IMR-90 (cell line): ENCODE results near the gene TENM3. TPM values are rescaled to one million over a fixed set of nuclear protein-coding genes. Genes with fewer than 3 reads are reported as not detected.

Experiments used
- ATAC-seq: fragments of 200-7000 bp; cut with Tn5 transposase; 2 replicates; pipeline ENCODE4 v1.9.1; 2020; ENCODE audit warnings: low read depth, mild to moderate bottlenecking, moderate library complexity
- BruUV-seq: library from RNA; stranded (reverse); fragments of 400-500 nt; replicated peaks from 2 replicates; lab custom pipeline; 2021; lab: Mats Ljungman, UMichigan
- CTCF ChIA-PET: fragments of 300-600 bp; formaldehyde crosslinking; extraction: SDS; loops from one replicate; lab custom pipeline; 2021; ENCODE audit warnings: antibody characterized with exemption; lab: Yijun Ruan, JAX
- POLR2A ChIA-PET: fragments of 300-600 bp; sonication (Branson Sonifier 250); formaldehyde crosslinking; loops from one replicate; lab custom pipeline; 2022; ENCODE audit warnings: antibody characterized with exemption; ENCODE audit not compliant: unreplicated experiment; lab: Charles Lee
- DNase-seq: peaks from one replicate; pipeline ENCODE4 v3.0.0; 2013
- H2AFZ ChIP-seq: replicated peaks from 2 replicates; pipeline ENCODE3; 2013; ENCODE audit warnings: low read length, mild to moderate bottlenecking; ENCODE audit not compliant: poor library complexity
- H2AK5ac ChIP-seq: 2 replicates; pipeline ENCODE4 v1.6.1; 2013; ENCODE audit warnings: low read depth, low read length, inconsistent platforms
- H2AK9ac ChIP-seq: replicated peaks from 2 replicates; pipeline ENCODE3; 2013; ENCODE audit warnings: mild to moderate bottlenecking, low read depth, low read length, moderate library complexity; ENCODE audit not compliant: poor library complexity
- H2BK120ac ChIP-seq: 2 replicates; pipeline ENCODE4 v1.6.1; 2013; ENCODE audit warnings: low read depth, low read length, inconsistent platforms
- H2BK15ac ChIP-seq: 3 replicates; pipeline ENCODE4 v1.6.1; 2013; ENCODE audit warnings: low read depth, low read length, inconsistent platforms
- H2BK20ac ChIP-seq: 2 replicates; pipeline ENCODE4 v1.6.1; 2013; ENCODE audit warnings: low read depth, mild to moderate bottlenecking, inconsistent platforms, low read length, moderate library complexity
- H2BK5ac ChIP-seq: 2 replicates; pipeline ENCODE4 v1.6.1; 2013; ENCODE audit warnings: mild to moderate bottlenecking, low read depth, low read length, inconsistent platforms; ENCODE audit not compliant: poor library complexity, severe bottlenecking
- H3K14ac ChIP-seq: replicated peaks from 2 replicates; pipeline ENCODE4 v1.6.1; 2013; ENCODE audit warnings: low read depth, low read length, inconsistent platforms
- H3K18ac ChIP-seq: 2 replicates; pipeline ENCODE4 v1.6.1; 2013; ENCODE audit warnings: low read depth, low read length, control low read depth
- H3K23ac ChIP-seq: 2 replicates; pipeline ENCODE4 v1.6.1; 2013; ENCODE audit warnings: low read depth, low read length, inconsistent platforms
- H3K27ac ChIP-seq: 2 replicates; pipeline ENCODE4 v1.5.1; 2013; ENCODE audit warnings: mild to moderate bottlenecking, control low read depth, low read length; ENCODE audit not compliant: insufficient read depth
- H3K27me3 ChIP-seq: 2 replicates; pipeline ENCODE4 v1.6.1; 2013; ENCODE audit warnings: low read length; ENCODE audit not compliant: control insufficient read depth, insufficient read depth
- H3K36me3 ChIP-seq: 2 replicates; pipeline ENCODE4 v1.6.1; 2013; ENCODE audit warnings: low read length, mixed read lengths; ENCODE audit not compliant: control insufficient read depth, insufficient read depth
- H3K4ac ChIP-seq: 2 replicates; pipeline ENCODE4 v1.6.1; 2013; ENCODE audit warnings: low read depth, low read length, inconsistent platforms
- H3K4me1 ChIP-seq: 2 replicates; pipeline ENCODE4 v1.6.1; 2013; ENCODE audit warnings: low read length, mixed read lengths; ENCODE audit not compliant: control insufficient read depth, insufficient read depth
- H3K4me2 ChIP-seq: 2 replicates; pipeline ENCODE4 v1.6.1; 2013; ENCODE audit warnings: low read depth, mild to moderate bottlenecking, control low read depth, low read length, moderate library complexity
- H3K4me3 ChIP-seq: 2 replicates; pipeline ENCODE4 v1.5.1; 2013; ENCODE audit warnings: low read depth, mild to moderate bottlenecking, control low read depth, low read length, moderate library complexity; ENCODE audit not compliant: insufficient read depth
- H3K56ac ChIP-seq: 2 replicates; pipeline ENCODE4 v1.6.1; 2013; ENCODE audit warnings: low read length, inconsistent platforms; ENCODE audit not compliant: insufficient read depth; ENCODE audit errors: extremely low read depth
- H3K79me1 ChIP-seq, 2 experiments: 2 replicates each; pipeline ENCODE4 v1.6.1; 2013; ENCODE audit warnings: low read length in 2 of 2, inconsistent platforms in 1 of 2, low read depth in 1 of 2
- H3K9ac ChIP-seq: 2 replicates; pipeline ENCODE4 v1.6.1; 2013; ENCODE audit warnings: low read depth, low read length, control low read depth
- H3K9me1 ChIP-seq: 2 replicates; pipeline ENCODE4 v1.6.1; 2013; ENCODE audit warnings: low read length, inconsistent platforms; ENCODE audit not compliant: insufficient read depth
- H3K9me3 ChIP-seq: 2 replicates; pipeline ENCODE4 v1.6.1; 2013; ENCODE audit warnings: low read length; ENCODE audit not compliant: control insufficient read depth, insufficient read depth
- H4K20me1 ChIP-seq: 2 replicates; pipeline ENCODE4 v1.6.1; 2013; ENCODE audit warnings: low read length, inconsistent platforms; ENCODE audit not compliant: insufficient read depth
- H4K5ac ChIP-seq: 2 replicates; pipeline ENCODE4 v1.6.1; 2013; ENCODE audit warnings: mild to moderate bottlenecking, low read depth, low read length, control low read depth
- H4K8ac ChIP-seq, 2 experiments: 2 replicates each; pipeline ENCODE4 v1.6.1; 2013; ENCODE audit warnings: low read depth in 2 of 2, low read length in 2 of 2, control low read depth in 1 of 2, inconsistent platforms in 1 of 2
- H4K91ac ChIP-seq: 2 replicates; pipeline ENCODE4 v1.6.1; 2013; ENCODE audit warnings: low read depth, low read length, inconsistent platforms; ENCODE audit not compliant: insufficient read depth
- BHLHE40 ChIP-seq: fragments of 150-350 bp; IDR thresholded peaks from 2 replicates; pipeline ENCODE4 v1.6.1; 2016; ENCODE audit warnings: mild to moderate bottlenecking, low read depth, low read length
- CEBPB ChIP-seq: IDR thresholded peaks from 2 replicates; pipeline ENCODE4 v1.6.1; 2012; ENCODE audit warnings: low read depth, low read length, improper control_type of control experiment
- CHD1 ChIP-seq: IDR thresholded peaks from 2 replicates; pipeline ENCODE4 v1.6.1; 2012; ENCODE audit warnings: low read depth, low read length, improper control_type of control experiment
- CTCF ChIP-seq: conservative IDR thresholded peaks from 2 replicates; pipeline ENCODE4 v1.5.1; 2012; ENCODE audit warnings: mild to moderate bottlenecking, low read depth, low read length, improper control_type of control experiment
- MAFK ChIP-seq: IDR thresholded peaks from 2 replicates; pipeline ENCODE4 v1.6.1; 2012; ENCODE audit warnings: low read depth, low read length, improper control_type of control experiment
- RAD21 ChIP-seq: IDR thresholded peaks from 2 replicates; pipeline ENCODE4 v1.6.1; 2012; ENCODE audit warnings: low read length, improper control_type of control experiment
- RCOR1 ChIP-seq: IDR thresholded peaks from 2 replicates; pipeline ENCODE4 v1.6.1; 2012; ENCODE audit warnings: mild to moderate bottlenecking, low read length, improper control_type of control experiment; ENCODE audit not compliant: insufficient replicate concordance
- SMC3 ChIP-seq: fragments of 150-350 bp; IDR thresholded peaks from 2 replicates; pipeline ENCODE4 v1.6.1; 2016; ENCODE audit warnings: low read depth, mild to moderate bottlenecking, antibody characterized with exemption, low read length, moderate library complexity
- USF2 ChIP-seq: fragments of 150-350 bp; IDR thresholded peaks from 2 replicates; pipeline ENCODE4 v1.6.1; 2017; ENCODE audit warnings: mild to moderate bottlenecking, antibody characterized with exemption, low read length, low read depth
- WGBS, 2 experiments: methylation state at CpG; one replicate each; pipeline versions ENCODE4 v1.1.5 to v1.1.7; 2013; ENCODE audit warnings: missing lambda C conversion rate in 2 of 2; ENCODE audit not compliant: insufficient read length in 1 of 2; ENCODE audit errors: extremely low coverage in 2 of 2; 5-methylcytosine and 5-hydroxymethylcytosine counted together
- dilution Hi-C: fragments of 300-500 bp; cut with HindIII; formaldehyde crosslinking; loops from one replicate; pipeline ENCODE4 v1.14.3; 2018; ENCODE audit warnings: low sequenced_read_pairs; ENCODE audit not compliant: unreplicated experiment
- in situ Hi-C: fragments of 300-500 bp; cut with MboI; formaldehyde crosslinking; loops from 3 replicates; pipeline ENCODE4 v1.14.3; 2019; ENCODE audit warnings: low sequenced_read_pairs, inconsistent platforms, mixed read lengths
- intact Hi-C: fragments of 100-400 bp; cut with micrococcal nuclease; formaldehyde crosslinking; loops from 2 replicates; pipeline ENCODE4 v1.10.0; 2022
- polyA plus RNA-seq, 3 experiments: library from polyadenylated mRNA; depleted of rRNA; stranded (reverse); fragments of >200 nt; gene quantifications; 2 replicates each; pipeline ENCODE4 v1.2.3, GENCODE V29; 2012; ENCODE audit warnings: low replicate concordance in 1 of 3
- total RNA-seq: library from RNA; depleted of rRNA; stranded (reverse); fragments of >200 nt; gene quantifications from 2 replicates; pipeline ENCODE4 v1.2.3, GENCODE V29; 2012

TENM3 gene
- total and polyA plus RNA-seq, 2 of the 4 experiments (the other 2 are of a cell fraction) = 29.9 to 173 TPM

GRCh38 chr4:182547435-182547834 lies 304.2 kb downstream of the TENM3 start:
- no peak overlapping the region for H3K14ac ChIP-seq
- no peaks in the 10 kb centered on the region for H4K20me1 ChIP-seq
- no peak overlapping the region for H2AFZ ChIP-seq
- no peak overlapping the region for H2BK20ac ChIP-seq
- DNase-seq (no peak), ATAC-seq (no peak)
- H3K4me1 ChIP-seq = no peaks in the 10 kb centered on the region
- no peaks in the 10 kb centered on the region for H3K27me3 ChIP-seq
- H3K23ac ChIP-seq = no peak overlapping the region
- no peaks in the 10 kb centered on the region for H3K9me3 ChIP-seq
- H3K18ac ChIP-seq = no peak overlapping the region
- no peak overlapping the region for H4K91ac ChIP-seq
- TF ChIP-seq CTCF (no peak), CHD1 (no peak), BHLHE40 (no peak), MAFK (no peak), RAD21 (no peak), CEBPB (no peak), SMC3 (no peak), RCOR1 (no peak), USF2 (no peak)
- 0 out of 2 replicates have a peak, but pooled peaks cover 2% of the 10 kb centered on the region for H3K9me1 ChIP-seq
- no peaks in the 10 kb centered on the region for H3K36me3 ChIP-seq
- no peak overlapping the region for H4K5ac ChIP-seq
- no peak overlapping the region for H3K4me2 ChIP-seq
- in situ Hi-C loops (no loop called here), intact Hi-C loops (no loop called here), dilution Hi-C loops (no loop called here)
- ChIA-PET POLR2A (no interaction called here), CTCF (no interaction called here)
- no peak overlapping the region for H3K4me3 ChIP-seq
- no peak overlapping the region for H2AK5ac ChIP-seq
- H3K79me1 ChIP-seq = peaks cover 0 to 3% of the 10 kb centered on the region in 2 experiments; a peak in 2 of 4 replicates
- H2BK15ac ChIP-seq = no peak overlapping the region
- no peak overlapping the region for H3K27ac ChIP-seq
- no peak overlapping the region for H2AK9ac ChIP-seq
- H2BK5ac ChIP-seq = no peak overlapping the region
- WGBS, 2 experiments = no CpG with 5 or more reads among the region's 4 CpGs
- no peak overlapping the region for H4K8ac ChIP-seq
- H3K9ac ChIP-seq = no peak overlapping the region
- H3K56ac ChIP-seq = no peak overlapping the region
- BruUV-seq = no TSS peak
- H3K4ac ChIP-seq = no peak overlapping the region; the same call in 1 of the 2 replicates
- H2BK120ac ChIP-seq = no peak overlapping the region
